NCI-H226 (cell line): ENCODE data around the gene FOXP3.
"Not testable (repeated sequence)": the region's sequence is repeated elsewhere in the genome, so short reads cannot be mapped to it uniquely, and the experiment has no call there.

ENCODE experiments used
- DNase-seq: peaks from one replicate; pipeline ENCODE4 v3.0.0-alpha.2; 2015

The FOXP3 gene, protein sequence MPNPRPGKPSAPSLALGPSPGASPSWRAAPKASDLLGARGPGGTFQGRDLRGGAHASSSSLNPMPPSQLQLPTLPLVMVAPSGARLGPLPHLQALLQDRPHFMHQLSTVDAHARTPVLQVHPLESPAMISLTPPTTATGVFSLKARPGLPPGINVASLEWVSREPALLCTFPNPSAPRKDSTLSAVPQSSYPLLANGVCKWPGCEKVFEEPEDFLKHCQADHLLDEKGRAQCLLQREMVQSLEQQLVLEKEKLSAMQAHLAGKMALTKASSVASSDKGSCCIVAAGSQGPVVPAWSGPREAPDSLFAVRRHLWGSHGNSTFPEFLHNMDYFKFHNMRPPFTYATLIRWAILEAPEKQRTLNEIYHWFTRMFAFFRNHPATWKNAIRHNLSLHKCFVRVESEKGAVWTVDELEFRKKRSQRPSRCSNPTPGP

GRCh38 chrX:49264460-49264859, at the start of gene FOXP3:
Gene FOXP3, minus strand, starts transcription at chrX:49264710. Its CDS starts 6,205 bp downstream, at chrX:49258505.
- DNase-seq, result no peak

GRCh38 chrX:49312176-49312575, 47.7 kb upstream of the FOXP3 start:
- no peak for DNase-seq

GRCh38 chrX:49310371-49310770, 45.9 kb upstream of the FOXP3 start:
- no peak for DNase-seq

- no peak for DNase-seq
Measured at GRCh38 chrX:49309401-49309981, 45.0 kb upstream of the FOXP3 start.

GRCh38 chrX:49308604-49309269, 44.2 kb upstream of the FOXP3 start:
- DNase-seq, result no peak

DNA sequence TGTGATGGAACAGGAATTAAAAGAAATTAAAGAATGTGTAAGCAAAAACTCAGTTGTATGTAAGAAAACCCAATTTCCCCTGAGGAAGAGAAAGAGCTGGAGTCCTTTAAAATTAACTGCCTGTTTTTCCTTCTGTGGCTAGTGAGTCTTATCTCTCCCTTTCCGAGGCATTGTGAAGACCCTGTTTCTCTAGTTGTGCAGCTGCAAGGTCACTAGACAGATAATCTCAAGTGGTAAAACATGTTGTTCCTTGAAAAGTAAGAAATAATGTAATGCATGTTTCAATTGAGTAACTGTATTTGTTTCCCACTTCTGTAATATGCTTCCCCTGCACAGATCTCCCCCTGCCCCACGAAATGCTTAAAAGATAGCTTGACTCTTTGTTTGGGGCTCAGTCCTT, 43.3 kb upstream of the FOXP3 start:
- not testable (repeated sequence) for DNase-seq

DNA sequence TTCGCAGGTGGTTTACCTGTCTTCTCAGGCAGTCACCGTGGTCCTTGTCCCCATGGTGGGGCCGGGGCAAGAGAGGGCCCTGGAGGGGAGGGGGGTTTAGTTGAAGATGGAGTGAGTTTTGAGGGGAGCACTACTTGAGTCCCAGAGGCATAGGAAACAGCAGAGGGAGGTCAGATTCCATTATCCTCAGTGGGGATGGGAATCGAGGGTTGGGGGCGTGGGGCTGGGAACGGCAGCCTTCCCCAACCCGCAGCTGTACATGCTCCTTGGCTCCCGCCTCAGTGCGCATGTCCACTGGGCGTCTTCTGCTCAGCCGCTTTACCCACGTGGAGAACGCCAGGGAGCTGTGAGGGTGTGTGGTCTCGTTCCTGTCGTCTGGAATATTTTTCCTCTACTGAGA, 38.8 kb upstream of the FOXP3 start, which contains the start of gene GAGE10:
TSS of gene GAGE10 (plus strand) at position 301 of the 400 bp plus-strand sequence. CDS start 1,214 bp downstream, outside the sequence.
- DNase-seq, result no peak

- no peak for DNase-seq
Measured at GRCh38 chrX:49300703-49301102, 36.2 kb upstream of the FOXP3 start.

DNA sequence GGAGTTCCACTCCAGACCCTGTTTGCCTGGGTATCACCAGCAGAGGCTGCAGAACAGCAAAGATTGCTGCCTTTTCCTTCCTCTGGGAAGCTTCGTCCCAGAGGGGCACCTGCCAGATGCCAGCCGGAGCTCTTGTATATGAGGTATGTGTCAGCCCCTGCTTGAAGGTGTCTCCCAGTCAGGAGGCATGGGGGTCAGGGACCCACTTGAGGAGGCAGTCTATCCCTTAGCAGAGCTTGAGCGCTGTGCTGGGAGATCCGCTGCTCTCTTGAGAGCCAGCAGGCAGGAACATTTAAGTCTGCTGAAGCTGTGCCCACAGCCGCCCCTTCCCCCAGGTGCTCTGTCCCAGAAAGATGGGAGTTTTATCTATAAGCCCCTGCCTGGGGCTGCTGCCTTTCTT, 34.8 kb upstream of the FOXP3 start:
- DNase-seq, result not testable (repeated sequence)

- DNase-seq, result no peak
Measured at GRCh38 chrX:49292400-49293362, 28.2 kb upstream of the FOXP3 start.

- no peak for DNase-seq
Measured at GRCh38 chrX:49291615-49292337, 27.3 kb upstream of the FOXP3 start.

DNA sequence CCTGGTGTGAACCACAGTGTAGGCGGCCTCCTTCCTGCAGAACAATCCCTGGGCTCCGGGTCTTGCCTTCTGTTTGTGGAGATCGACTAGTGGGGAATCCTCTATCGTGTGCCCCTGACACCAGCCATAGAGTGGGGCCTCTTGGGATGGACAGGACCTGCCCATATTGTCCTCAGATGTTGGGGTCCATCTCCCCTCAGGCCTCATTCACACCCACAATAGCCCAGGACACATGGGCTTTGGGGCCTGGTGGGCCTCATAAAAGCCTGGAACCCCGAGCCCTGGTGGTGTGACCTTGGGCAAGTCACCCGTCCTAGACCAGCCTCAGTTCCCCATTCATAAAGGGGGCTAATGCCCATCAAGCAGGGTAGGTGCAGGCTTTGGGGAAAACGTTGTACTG, 25.7 kb upstream of the FOXP3 start:
- DNase-seq, result no peak

DNA sequence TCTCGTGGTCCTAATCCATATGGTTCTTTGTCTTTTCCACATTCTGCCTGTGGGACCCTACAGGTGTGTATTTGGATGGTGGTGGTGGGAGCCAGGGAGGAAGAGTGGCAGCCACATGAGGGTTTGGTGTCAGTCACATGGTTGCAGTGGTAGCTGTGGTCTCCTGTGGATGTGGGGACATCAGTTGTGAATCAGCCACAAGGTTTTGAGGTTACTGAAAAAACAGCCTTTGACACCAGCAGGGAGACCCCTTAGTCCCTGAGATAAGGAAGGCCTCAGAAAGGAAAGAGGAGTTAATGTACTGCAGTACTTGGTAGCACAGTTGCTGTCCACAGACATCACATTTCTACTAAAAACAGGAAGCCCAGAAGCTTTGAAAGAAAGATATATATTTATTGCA, 23.2 kb upstream of the FOXP3 start:
- no peak for DNase-seq

DNA sequence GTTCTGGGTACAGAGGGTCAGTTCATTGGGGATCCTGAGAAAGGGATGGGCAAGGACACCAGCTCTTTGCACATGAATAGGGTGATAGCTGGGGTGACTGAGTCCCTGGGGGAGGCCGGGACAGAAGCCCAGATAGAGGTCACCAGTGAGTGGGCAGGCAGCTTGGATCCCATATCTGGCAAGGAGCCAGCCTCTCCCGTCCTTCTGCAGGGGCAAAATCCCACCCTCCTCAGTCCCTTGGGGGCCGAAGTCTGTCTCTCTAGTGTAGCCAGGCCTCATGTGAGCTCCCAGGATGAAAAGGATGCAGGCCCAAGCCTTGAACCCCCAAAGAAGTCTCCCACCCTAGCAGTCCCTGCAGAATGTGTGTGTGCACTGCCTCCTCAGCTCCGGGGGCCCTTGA, 22.1 kb upstream of the FOXP3 start:
- DNase-seq, result no peak

- DNase-seq, result no peak
Measured at GRCh38 chrX:49286136-49286535, 21.6 kb upstream of the FOXP3 start.

DNA sequence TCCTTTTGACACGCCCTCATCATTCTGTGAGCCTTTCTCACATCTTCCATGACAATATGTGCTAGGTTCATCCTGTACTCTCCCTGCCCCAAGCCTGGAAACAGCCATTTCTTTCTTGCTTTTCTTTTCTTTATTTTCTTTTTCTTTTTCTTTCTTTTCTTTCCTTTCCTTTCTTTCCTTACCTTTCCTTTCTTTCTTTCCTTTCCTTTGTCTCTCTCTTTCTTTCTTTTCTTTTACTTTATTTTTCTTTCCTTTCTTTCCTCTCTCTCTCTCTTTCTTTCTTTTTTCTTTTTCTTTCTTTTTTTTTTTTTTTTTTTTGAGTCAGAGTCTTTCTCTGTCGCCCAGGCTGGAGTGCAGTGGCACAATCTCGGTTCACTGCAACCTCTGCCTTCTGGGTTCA, 19.7 kb upstream of the FOXP3 start:
- DNase-seq, result no peak

GRCh38 chrX:49282647-49283011, 18.1 kb upstream of the FOXP3 start:
- no peak for DNase-seq

DNA sequence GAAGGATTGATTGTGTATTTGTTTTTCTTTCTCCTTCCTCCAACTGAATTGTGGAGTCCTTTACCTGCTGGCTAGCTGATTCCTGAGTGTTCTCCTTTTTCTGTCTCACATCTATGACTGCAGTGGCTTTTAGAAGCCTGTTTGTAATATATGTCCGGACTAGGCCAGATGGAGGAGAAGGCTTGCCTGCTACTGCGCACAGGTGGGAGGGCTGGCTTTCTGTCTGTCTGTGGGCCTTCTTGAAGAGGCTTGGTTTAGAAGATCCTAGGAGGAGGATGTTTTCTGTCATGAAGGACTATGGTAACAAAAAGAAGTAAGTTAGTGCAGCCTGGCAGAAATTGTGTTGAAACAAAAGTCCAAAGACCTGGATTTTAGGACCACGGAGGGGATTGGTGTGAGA, 13.6 kb upstream of the FOXP3 start:
- no peak for DNase-seq

DNA sequence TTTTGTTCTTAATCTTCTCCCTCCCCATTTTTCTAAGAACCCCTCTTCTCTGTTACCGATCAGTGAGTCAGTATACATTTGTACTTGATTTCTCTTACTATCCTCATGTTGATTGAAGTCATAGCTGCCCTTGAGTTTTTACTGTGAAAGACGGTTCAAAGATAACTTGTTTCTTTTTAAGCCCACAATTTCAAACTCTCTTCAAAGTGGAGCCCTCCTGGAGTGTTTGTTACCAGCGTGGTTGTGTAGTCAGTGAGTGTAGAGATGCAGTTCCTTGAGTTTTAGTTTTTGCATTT, 13.0 kb upstream of the FOXP3 start:
- no peak for DNase-seq

DNA sequence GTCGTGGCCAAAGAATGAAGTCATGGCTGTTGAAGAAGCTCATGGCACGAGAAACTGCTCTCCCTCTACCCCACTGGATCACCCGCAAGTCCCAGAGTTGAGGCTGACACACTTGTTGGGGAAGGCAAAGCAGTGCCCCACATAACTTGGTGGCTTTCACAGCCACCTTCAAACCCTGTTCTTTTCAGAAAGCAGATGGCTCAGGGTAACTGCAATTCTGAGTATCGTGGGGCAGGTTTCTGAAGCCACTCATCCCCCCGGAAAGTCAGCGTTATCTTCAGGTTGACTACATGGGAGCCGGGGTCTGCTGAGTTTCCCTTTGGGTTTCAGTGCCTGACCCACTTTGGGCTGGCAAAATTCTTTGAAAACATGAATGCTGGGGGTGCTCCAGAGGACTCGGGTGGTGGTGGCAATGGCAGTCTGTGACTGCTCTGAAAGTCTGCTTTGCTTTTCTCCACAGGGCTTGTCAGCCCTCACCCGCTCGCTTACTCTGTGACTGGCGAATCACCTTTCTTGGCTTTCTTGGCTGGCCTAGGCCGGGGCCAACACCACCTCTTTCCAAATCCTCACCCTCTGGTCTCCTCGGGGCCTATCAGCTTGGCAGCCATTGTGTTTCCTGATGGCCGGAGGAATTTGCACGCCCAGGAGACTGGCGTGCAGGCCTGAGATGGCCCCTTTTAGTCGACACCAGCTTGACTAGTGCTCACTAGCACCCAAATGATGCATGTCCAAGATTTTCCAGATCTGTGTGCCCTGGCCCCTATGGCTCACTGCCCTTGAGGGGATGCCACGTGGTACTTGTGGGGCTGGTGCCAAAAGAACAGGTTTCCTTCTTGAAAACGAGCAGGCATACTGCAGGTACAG, 12.4 kb upstream of the FOXP3 start:
- no peak for DNase-seq

- DNase-seq, result no peak
Measured at GRCh38 chrX:49276207-49276606, 11.7 kb upstream of the FOXP3 start.
